AG04449 (cell line): Measurements from ENCODE around the gene KLHL29.

Experiments used
- CTCF ChIA-PET: fragments of 350-600 bp; formaldehyde crosslinking; extraction: SDS; loops from one replicate; lab custom pipeline; 2021; ENCODE audit warnings: antibody characterized with exemption; lab: Yijun Ruan, JAX
- POLR2A ChIA-PET: fragments of 400-600, 350-600 bp; formaldehyde crosslinking; extraction: SDS; loops from one replicate; lab custom pipeline; 2020; ENCODE audit warnings: antibody characterized with exemption, inconsistent platforms; lab: Yijun Ruan, JAX
- DNase-seq: peaks from one replicate; pipeline ENCODE4 v3.0.0-alpha.2; 2010; ENCODE audit warnings: low read depth, low spot score
- H3K4me3 ChIP-seq: 2 replicates; pipeline ENCODE4 v1.5.1; 2011; ENCODE audit warnings: low read depth, mild to moderate bottlenecking, control low read depth, low read length
- TF ChIP-seq, protein P1 (sequence below): IDR thresholded peaks from one replicate; pipeline ENCODE4 v1.5.1; 2011; ENCODE audit warnings: mild to moderate bottlenecking, moderate library complexity, low read length, control low read depth, inconsistent platforms; ENCODE audit not compliant: insufficient read depth; ENCODE audit errors: missing control alignments

Gene KLHL29

DNA sequence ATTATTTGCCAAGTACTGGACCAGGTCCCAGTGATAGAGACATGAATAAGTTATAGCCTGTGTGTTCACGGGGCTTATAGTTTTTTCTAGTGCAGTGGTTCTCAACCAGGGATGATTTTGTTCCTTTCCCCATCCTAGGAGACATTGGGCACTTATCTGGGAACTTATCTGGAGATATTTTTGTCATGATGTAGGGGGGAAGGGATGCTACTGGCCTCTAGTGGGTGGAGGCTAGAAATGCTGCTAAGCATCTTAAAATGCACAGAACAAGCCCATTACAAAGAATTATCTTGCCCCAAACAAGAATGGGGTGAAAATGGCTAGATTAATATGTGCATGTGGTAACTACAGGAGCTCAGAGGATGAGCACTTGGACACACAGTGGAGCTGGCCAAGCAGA lies 75.2 kb downstream of the KLHL29 start:
- H3K4me3 ChIP-seq: no peak overlapping the region
- no peak for DNase-seq
- ChIA-PET POLR2A (no interaction called here), CTCF (interaction anchor here (1.0 to 4.3 kb wide), 10 partner anchors 8 to 304 kb away, joined by 3 to 22 read pairs (median 4); no protein-coding TSS in a partner anchor)
- TF ChIP-seq, protein P1, sequence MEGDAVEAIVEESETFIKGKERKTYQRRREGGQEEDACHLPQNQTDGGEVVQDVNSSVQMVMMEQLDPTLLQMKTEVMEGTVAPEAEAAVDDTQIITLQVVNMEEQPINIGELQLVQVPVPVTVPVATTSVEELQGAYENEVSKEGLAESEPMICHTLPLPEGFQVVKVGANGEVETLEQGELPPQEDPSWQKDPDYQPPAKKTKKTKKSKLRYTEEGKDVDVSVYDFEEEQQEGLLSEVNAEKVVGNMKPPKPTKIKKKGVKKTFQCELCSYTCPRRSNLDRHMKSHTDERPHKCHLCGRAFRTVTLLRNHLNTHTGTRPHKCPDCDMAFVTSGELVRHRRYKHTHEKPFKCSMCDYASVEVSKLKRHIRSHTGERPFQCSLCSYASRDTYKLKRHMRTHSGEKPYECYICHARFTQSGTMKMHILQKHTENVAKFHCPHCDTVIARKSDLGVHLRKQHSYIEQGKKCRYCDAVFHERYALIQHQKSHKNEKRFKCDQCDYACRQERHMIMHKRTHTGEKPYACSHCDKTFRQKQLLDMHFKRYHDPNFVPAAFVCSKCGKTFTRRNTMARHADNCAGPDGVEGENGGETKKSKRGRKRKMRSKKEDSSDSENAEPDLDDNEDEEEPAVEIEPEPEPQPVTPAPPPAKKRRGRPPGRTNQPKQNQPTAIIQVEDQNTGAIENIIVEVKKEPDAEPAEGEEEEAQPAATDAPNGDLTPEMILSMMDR: peak; percentile 39

DNA sequence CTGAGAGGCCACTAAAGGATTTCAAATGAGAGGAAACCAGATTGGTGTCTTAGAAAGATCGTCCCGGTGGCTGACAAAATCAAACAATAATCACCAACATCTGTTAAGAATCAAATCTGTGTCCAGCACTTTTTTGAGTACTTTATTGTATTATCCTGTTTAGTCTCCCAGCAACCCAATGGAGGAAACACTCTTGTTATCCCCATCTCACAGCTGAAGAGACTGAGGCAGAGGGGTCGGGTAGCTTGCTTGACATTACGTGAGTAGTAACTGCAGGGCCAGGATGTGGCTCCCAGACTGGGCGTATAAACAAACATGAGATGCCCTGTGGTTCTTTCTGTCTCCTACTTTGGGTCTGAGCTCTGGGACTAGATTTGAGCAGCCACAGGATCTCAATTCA lies 76.0 kb downstream of the KLHL29 start:
- POLR2A ChIA-PET: no interaction called here
- DNase-seq: no peak
- no peak overlapping the region for H3K4me3 ChIP-seq
- TF ChIP-seq, protein P1: no peak
- CTCF ChIA-PET: interaction anchor here (1.0 to 4.3 kb wide), 10 partner anchors 8 to 303 kb away, joined by 3 to 22 read pairs (median 4); no protein-coding TSS in a partner anchor

DNA sequence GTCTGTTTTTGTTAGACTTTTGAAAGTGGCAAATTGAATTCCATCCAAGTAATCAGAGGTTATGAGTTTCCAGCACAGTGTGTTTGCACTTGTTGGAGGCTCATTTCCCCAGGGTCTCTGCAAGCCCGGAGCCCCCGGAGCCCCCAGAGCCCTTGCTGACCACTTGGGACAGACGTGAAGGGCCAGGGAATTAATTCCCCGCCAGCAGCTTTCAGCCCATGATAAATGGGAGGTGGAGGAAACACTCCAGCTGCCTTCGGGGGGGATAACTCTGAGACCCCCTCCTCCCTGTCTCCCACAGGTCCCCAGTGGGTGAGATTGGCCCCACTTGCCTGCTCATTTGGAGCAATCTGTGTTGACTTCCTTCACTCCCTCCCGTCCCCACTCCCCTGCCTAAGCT lies 79.2 kb downstream of the KLHL29 start:
- DNase-seq: no peak
- TF ChIP-seq, protein P1: no peak
- no peak overlapping the region for H3K4me3 ChIP-seq
- ChIA-PET CTCF (no interaction called here), POLR2A (no interaction called here)

DNA sequence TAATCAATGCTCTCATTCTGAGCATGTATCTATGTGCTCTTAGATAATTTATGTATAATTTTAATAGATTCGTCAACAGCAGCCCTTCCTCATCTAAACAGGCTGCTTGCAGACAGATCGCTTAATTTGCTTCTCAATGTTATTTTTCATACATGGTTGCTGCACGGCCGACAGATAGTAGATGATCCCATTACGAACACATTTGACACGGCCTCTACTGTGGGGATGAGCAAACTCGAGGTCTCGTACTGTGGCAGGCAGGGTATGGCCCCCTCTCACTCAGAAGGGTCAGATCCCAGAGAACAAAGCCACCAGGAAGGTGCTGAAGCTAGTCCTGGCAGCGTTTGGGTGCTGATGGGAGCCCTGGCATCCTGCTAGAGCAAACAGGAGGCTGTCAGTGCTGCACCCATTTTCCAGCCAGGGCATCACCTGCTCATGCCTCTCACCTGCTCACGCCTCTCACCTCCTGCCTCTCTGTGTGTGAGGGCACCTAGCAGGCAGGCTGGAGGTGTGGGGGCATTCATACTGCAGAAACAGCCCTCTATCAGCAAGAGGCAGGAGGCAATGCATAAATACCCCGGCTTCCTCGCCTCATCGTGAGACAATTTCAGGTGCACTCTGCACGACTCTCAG lies 80.0 kb downstream of the KLHL29 start:
- ChIA-PET POLR2A (no interaction called here), CTCF (no interaction called here)

DNA sequence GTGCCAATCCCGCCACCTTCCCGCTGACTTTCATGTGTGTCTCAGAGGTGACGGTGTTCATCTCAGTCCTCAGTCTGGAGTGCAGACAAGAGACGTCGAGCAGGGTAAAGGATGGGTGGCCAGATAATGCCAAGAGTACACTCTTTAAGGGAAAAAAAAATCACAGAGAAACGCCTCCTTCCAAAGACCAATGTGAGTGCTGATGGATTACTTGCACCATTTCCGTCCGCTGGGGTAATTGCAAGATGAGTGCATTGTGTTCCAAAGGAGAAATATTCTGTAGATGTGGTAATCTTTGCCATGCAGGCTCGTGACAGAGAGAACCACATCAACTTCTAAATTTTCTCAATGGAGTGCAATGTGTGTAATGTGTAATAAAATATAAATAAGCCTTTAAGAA lies 81.0 kb downstream of the KLHL29 start:
- no peak overlapping the region for H3K4me3 ChIP-seq
- TF ChIP-seq, protein P1: no peak
- DNase-seq: no peak
- POLR2A ChIA-PET: no interaction called here
- CTCF ChIA-PET: interaction anchor here (1.3 kb wide), 1 partner anchor 7 kb away, joined by 5 read pairs; no protein-coding TSS in a partner anchor

More for the DNA sequence above, 80.0 kb downstream of the KLHL29 start:
- no peak overlapping the region for H3K4me3 ChIP-seq
- no peak for DNase-seq
- TF ChIP-seq, protein P1: no peak

DNA sequence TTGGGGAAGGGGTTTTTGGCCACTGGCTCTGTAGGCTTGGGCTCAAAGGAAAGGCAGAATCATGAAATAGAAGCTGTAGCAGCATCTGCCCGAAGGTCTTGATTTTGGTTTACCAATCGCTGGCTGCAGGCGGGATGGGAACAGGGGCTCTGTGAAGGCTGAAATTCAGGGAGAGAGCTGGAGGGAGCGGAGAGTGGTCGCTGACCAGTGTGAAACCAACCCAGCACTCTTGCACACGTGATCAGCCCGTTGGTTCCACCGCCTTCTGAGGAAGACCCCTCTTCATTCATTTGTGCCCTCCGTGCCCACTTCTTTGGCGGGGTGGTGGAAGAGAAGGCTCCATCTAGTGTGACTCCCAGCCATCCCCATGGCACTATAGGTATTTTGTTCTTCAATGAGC lies 82.6 kb downstream of the KLHL29 start:
- ChIA-PET POLR2A (no interaction called here), CTCF (interaction anchor here (0.6 to 2.3 kb wide), 5 partner anchors 8 to 14 kb away, joined by 3 to 9 read pairs (median 3); no protein-coding TSS in a partner anchor)
- H3K4me3 ChIP-seq: no peak overlapping the region
- TF ChIP-seq, protein P1: no peak
- DNase-seq: no peak
